Ascending aorta (tissue), 2 donors: ENCODE results near the gene MAGI3. TPM values are rescaled to one million over a fixed set of nuclear protein-coding genes. Genes with fewer than 3 reads are reported as not detected.
"Not testable (repeated sequence)": the region's sequence is repeated elsewhere in the genome, so short reads cannot be mapped to it uniquely, and the experiment has no call there.

ENCODE experiments used
- DNase-seq, 2 donors: peaks; one replicate each; pipeline ENCODE4 v3.0.0-alpha.2; 2019; ENCODE audit warnings: low spot score in 2 of 2
- H3K27ac ChIP-seq, 2 donors: fragments of 200-600 bp; sonication (generic); one replicate each; pipeline ENCODE4 v1.5.1; 2016 to 2017; ENCODE audit warnings: mild to moderate bottlenecking in 1 of 2
- H3K27me3 ChIP-seq: fragments of 200-600 bp; sonication (generic); one replicate; pipeline ENCODE4 v1.5.1; 2017
- H3K36me3 ChIP-seq, 2 donors: fragments of 200-600 bp; sonication (generic); one replicate each; pipeline ENCODE4 v1.5.1; 2016
- H3K4me1 ChIP-seq, 2 donors: fragments of 200-600 bp; sonication (generic); one replicate each; pipeline ENCODE4 v1.5.1; 2016 to 2017; ENCODE audit warnings: mild to moderate bottlenecking in 1 of 2
- H3K4me3 ChIP-seq, 2 donors: fragments of 200-600 bp; sonication (generic); one replicate each; pipeline ENCODE4 v1.5.1; 2016 to 2017; ENCODE audit warnings: mild to moderate bottlenecking in 1 of 2
- H3K9me3 ChIP-seq, 2 donors: fragments of 200-600 bp; sonication (generic); one replicate each; pipeline ENCODE4 v1.5.1; 2016
- intact Hi-C: fragments of 100-400 bp; cut with DNase I; formaldehyde crosslinking; loops from one replicate; pipeline ENCODE4 v1.15.1; 2023
- total RNA-seq: library from RNA; depleted of rRNA; stranded (reverse); fragments of >200 nt; gene quantifications from one replicate; pipeline ENCODE4 v1.1.0, GENCODE V29; 2016
- TF ChIP-seq, protein P1 (sequence below), 3 experiments: fragments of 200-600 bp in 2 of 3; fragments of 450-650 bp in 1 of 3; sonication (generic) in 2 of 3; IDR thresholded peaks; one replicate each; pipeline ENCODE4 v1.5.1; 2016 to 2019; ENCODE audit warnings: antibody characterized with exemption in 3 of 3, mild to moderate bottlenecking in 1 of 3, moderate library complexity in 1 of 3

Gene MAGI3
- total RNA-seq, 1 donor from 2014 or later: 14.9 TPM

DNA sequence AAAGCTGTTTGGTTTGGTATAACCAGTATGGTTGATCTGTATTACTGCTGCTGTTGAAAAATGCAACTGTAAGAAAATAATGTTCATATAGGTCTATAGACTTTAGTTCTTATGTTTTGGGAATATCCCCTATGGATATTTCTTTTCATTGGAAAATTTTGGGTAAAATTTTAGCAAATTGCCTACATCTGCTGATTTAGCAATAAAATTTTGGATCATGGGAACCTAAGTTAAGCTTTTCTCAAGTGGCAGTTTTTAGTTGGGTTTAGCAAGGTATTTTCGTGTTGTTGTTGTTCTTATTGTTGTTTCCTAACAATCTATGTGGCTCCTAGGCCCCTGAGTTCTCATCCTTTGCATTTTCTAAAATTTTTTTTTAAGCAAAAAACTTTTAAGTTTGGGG, 201.9 kb downstream of the MAGI3 start:
- Histone ChIP-seq H3K4me3 (no peak overlapping the region), H3K27me3 (no peaks in the 10 kb centered on the region), H3K27ac (no peak overlapping the region), H3K4me1 (no peaks in the 10 kb centered on the region), H3K9me3 (peaks cover 0 to under 1% of the 10 kb centered on the region in 2 donors), H3K36me3 (peaks cover 11 to 24% of the 10 kb centered on the region in 2 donors)
- intact Hi-C loops: no loop called here
- DNase-seq: no peak
- TF ChIP-seq, protein P1, sequence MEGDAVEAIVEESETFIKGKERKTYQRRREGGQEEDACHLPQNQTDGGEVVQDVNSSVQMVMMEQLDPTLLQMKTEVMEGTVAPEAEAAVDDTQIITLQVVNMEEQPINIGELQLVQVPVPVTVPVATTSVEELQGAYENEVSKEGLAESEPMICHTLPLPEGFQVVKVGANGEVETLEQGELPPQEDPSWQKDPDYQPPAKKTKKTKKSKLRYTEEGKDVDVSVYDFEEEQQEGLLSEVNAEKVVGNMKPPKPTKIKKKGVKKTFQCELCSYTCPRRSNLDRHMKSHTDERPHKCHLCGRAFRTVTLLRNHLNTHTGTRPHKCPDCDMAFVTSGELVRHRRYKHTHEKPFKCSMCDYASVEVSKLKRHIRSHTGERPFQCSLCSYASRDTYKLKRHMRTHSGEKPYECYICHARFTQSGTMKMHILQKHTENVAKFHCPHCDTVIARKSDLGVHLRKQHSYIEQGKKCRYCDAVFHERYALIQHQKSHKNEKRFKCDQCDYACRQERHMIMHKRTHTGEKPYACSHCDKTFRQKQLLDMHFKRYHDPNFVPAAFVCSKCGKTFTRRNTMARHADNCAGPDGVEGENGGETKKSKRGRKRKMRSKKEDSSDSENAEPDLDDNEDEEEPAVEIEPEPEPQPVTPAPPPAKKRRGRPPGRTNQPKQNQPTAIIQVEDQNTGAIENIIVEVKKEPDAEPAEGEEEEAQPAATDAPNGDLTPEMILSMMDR (IDR thresholded peaks at IDR 0.05): no peak

DNA sequence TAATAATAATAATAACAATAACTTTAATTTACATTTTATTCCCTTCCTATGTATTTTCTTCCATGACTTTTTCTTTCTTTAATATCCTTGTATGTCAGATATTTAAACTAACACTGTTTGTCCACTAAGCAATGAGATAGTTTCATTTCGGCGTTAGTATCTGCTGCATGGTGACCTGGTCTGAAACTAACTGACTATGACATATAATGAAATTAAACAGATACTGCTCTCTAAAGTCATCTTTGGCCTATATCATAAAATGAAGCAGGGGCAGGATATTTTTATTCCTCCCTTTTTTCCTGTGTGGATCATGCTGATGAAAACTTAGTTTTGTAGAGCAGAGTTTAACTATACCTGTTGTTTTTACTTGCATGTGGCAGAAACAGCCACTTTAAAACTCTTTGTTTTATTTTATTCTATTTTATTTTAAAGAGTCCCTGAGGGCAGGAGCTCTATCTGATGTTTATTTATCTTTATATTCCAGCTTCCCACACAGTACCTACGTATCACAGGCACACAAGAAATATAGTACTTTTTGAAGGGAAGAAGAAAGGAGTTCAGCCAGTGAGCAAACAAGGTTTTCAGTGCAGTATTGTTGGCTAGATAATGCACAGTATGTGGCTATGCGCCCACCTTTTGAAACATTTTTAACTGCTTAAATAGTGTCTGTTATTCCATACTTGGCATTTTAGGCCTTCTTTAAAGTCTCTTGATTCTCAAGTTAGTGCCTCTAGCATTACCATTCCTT, 203.4 kb downstream of the MAGI3 start:
- Histone ChIP-seq H3K9me3 (peaks cover 0 to 12% of the 10 kb centered on the region in 2 donors), H3K4me3 (no peak overlapping the region), H3K27ac (no peak overlapping the region), H3K27me3 (no peaks in the 10 kb centered on the region), H3K4me1 (no peaks in the 10 kb centered on the region), H3K36me3 (peaks cover 16 to 33% of the 10 kb centered on the region in 2 donors)
- TF ChIP-seq, protein P1 (IDR thresholded peaks at IDR 0.05): no peak
- intact Hi-C loops: no loop called here
- DNase-seq: no peak

DNA sequence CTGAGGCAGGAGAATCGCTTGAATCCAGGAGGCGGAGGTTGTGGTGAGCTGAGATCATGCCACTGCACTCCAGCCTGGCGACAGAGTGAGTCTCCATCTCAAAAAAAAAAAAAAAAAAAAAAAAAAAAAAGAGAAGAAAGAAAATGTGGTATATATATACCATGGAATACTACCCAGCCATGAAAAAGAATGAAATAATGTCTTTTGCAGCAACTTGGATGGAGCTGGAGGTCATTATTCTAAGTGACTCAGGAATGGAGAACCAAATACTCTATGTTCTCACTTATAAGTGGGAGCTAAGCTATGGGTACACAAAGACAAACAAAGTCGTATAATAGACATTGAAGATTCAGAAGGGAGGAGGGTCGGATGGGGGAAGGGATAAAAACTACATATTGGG, 214.2 kb downstream of the MAGI3 start:
- DNase-seq, H3K4me3 ChIP-seq, H3K9me3 ChIP-seq, H3K27ac ChIP-seq, H3K36me3 ChIP-seq, H3K27me3 ChIP-seq, intact Hi-C loops, H3K4me1 ChIP-seq: not testable (repeated sequence)

DNA sequence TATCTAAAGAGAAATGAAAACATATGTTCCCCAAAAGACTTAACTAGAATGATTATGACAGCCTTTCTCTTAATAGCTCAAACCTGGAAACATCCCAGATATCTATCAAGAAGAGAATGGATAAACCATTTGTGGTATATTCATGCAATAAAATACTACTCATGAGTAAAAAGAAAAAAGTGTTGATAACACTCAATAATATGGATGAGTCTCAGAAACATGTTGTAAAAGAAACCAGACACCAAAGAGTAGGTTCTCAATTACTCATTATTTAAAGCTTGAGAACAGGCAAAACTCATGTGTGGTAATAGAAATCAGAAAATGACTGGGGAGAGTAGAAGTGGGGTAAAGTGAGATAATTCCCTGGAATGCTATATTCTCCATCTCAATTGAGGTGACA, 214.8 kb downstream of the MAGI3 start:
- TF ChIP-seq, protein P1 (IDR thresholded peaks at IDR 0.05): no peak
- intact Hi-C loops: no loop called here
- DNase-seq: no peak
- Histone ChIP-seq H3K27ac (no peak overlapping the region), H3K36me3 (no peaks in the 10 kb centered on the region), H3K4me3 (no peak overlapping the region), H3K4me1 (no peaks in the 10 kb centered on the region), H3K9me3 (no peaks in the 10 kb centered on the region), H3K27me3 (no peaks in the 10 kb centered on the region)

DNA sequence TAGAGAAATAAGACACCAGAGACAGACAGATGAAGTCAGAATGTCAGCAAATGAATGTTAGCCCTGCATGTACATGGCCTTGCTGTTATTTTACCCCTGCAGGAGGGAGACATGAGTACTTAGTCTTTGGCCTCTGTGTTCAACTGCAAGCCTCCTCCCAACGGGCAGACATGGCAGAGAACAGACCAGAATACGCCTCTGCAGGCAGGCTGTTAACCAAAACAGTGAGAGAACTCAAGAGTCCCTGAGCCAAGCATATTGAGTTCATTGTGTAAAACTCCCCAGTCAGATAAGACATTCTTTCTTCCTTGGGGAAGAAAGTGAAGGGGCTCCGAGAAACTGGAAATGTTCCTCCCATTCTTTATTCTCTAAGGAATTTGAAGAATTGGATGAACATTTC, 218.1 kb downstream of the MAGI3 start:
- no peak overlapping the region for H3K4me3 ChIP-seq
- no peaks in the 10 kb centered on the region for H3K36me3 ChIP-seq
- no peaks in the 10 kb centered on the region for H3K27me3 ChIP-seq
- no peaks in the 10 kb centered on the region for H3K4me1 ChIP-seq
- H3K9me3 ChIP-seq: no peaks in the 10 kb centered on the region
- intact Hi-C loops: no loop called here
- no peak overlapping the region for H3K27ac ChIP-seq
- DNase-seq: no peak
- TF ChIP-seq, protein P1 (IDR thresholded peaks at IDR 0.05): no peak

DNA sequence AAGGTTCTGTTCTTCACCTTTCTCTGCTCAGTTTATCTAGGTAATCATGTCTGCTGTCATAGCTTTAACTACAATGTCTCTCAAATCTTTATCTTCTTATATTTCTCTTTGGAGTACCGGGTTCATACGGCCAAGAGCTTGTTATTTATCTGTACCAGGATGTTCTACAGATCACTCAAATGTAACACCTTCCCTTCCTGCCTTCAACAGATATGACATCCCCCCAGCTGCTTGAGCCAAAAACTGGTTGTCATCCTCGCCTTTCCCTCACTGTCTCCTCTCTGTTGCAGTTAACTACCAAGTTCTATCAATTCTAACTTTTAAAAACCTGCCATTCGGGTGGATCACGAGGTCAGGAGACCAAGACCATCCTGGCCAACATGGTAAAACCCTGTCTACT, 220.1 kb downstream of the MAGI3 start:
- Histone ChIP-seq H3K27ac (no peak overlapping the region), H3K9me3 (no peaks in the 10 kb centered on the region), H3K36me3 (no peaks in the 10 kb centered on the region), H3K27me3 (no peaks in the 10 kb centered on the region), H3K4me1 (no peaks in the 10 kb centered on the region), H3K4me3 (no peak overlapping the region)
- DNase-seq: no peak
- TF ChIP-seq, protein P1 (IDR thresholded peaks at IDR 0.05): no peak
- intact Hi-C loops: no loop called here
